GM13977 (cell line): ENCODE results near the gene SEMA4D.

ENCODE experiments used
- DNase-seq: peaks from one replicate; pipeline ENCODE4 v3.0.0; 2012; ENCODE audit warnings: low spot score
- in situ Hi-C: fragments of 300-500 bp; cut with MboI; formaldehyde crosslinking; loops from one replicate; pipeline ENCODE4 v1.12.0; 2022; ENCODE audit warnings: low sequenced_read_pairs, low pct_unique_long_range_greater_than_20kb, mixed read lengths, inconsistent platforms; ENCODE audit not compliant: unreplicated experiment
- TF ChIP-seq, protein P1 (sequence below): IDR thresholded peaks from 2 replicates; pipeline ENCODE4 v1.5.1; 2012; ENCODE audit warnings: mild to moderate bottlenecking, control low read depth; ENCODE audit not compliant: insufficient read depth; ENCODE audit errors: extremely low read depth, missing control alignments

Gene SEMA4D

DNA sequence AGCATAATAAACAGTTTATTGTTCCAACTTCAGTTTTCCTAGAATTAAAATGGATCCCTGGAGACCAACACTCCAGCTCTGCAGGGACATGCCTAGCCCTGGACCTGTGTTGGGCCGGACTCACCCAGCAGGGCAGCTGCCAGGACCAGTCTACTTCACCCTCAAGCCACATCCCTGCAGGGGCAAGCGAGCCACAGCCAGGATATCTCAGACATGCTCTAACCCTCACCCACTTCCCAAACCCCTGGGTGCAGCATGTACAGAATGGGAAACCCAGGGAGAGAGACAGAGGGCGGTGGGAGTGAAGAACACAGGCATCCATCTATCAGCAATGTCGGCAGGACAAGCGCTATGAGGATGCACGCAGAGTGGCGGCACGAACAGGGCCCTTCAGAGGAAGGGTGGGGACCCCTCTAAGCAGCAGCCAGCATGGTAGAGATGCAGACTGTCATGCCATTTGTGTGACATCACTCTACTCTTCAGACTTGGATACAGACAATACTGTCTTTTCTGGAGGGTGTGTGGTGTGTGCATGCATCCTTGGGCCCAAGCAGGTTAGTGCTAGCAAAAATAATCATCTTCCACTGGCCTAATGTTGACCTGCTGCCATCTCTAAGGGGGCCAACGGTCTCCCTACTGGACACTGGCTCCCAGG lies 83.1 kb downstream of the SEMA4D start:
- in situ Hi-C loops, result no loop called here

GRCh38 chr9:89413963-89414638 lies 83.8 kb downstream of the SEMA4D start:
- in situ Hi-C loops, result no loop called here
- TF ChIP-seq, protein P1, sequence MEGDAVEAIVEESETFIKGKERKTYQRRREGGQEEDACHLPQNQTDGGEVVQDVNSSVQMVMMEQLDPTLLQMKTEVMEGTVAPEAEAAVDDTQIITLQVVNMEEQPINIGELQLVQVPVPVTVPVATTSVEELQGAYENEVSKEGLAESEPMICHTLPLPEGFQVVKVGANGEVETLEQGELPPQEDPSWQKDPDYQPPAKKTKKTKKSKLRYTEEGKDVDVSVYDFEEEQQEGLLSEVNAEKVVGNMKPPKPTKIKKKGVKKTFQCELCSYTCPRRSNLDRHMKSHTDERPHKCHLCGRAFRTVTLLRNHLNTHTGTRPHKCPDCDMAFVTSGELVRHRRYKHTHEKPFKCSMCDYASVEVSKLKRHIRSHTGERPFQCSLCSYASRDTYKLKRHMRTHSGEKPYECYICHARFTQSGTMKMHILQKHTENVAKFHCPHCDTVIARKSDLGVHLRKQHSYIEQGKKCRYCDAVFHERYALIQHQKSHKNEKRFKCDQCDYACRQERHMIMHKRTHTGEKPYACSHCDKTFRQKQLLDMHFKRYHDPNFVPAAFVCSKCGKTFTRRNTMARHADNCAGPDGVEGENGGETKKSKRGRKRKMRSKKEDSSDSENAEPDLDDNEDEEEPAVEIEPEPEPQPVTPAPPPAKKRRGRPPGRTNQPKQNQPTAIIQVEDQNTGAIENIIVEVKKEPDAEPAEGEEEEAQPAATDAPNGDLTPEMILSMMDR, result no peak

More for the DNA sequence above, 83.1 kb downstream of the SEMA4D start:
- TF ChIP-seq, protein P1, result no peak
- no peak for DNase-seq

DNA sequence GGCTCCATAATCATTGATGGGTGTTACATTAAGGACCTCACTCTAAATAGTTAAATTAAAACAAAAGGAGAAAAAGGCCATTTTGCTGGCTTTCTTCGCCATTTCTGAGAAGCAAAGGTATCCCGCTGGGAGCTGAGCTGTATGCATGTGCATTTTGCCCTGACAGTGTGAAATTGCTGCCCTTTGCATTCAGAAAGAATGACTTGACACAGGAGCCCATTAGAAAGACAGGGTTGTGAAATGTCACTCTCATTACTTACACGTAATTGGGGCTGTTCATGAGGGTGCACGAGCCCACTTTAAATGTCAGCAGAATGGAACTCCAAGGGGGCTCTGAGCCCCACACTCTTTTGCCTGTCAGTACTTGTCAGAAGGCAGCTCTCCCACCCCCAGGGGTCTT lies 85.0 kb downstream of the SEMA4D start:
- in situ Hi-C loops, result no loop called here
- no peak for DNase-seq
- TF ChIP-seq, protein P1, result no peak

More at GRCh38 chr9:89413963-89414638, 83.8 kb downstream of the SEMA4D start:
- DNase-seq, result no peak

DNA sequence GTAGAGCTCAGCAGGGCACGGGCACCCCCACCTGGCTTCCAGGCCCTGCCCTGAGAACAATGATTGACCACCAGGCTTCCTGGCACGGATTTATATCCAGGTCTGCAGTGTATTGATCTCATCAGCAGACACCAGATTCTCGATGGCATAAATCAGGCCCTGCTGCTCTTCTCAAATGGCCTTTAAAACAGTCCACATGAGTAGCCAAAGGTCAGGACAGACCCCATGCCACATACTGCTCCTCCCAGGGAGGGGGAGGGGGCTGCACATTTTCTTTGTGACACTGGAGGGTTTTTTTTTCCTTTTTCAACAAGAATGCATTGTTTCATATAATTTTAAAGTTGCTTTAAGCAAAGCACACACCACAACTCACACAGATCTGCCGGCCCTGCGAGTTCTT lies 85.4 kb downstream of the SEMA4D start:
- TF ChIP-seq, protein P1, result no peak
- in situ Hi-C loops, result no loop called here
- no peak for DNase-seq

GRCh38 chr9:89411759-89412158 lies 86.2 kb downstream of the SEMA4D start:
- TF ChIP-seq, protein P1, result no peak
- in situ Hi-C loops, result no loop called here
- DNase-seq, result no peak

DNA sequence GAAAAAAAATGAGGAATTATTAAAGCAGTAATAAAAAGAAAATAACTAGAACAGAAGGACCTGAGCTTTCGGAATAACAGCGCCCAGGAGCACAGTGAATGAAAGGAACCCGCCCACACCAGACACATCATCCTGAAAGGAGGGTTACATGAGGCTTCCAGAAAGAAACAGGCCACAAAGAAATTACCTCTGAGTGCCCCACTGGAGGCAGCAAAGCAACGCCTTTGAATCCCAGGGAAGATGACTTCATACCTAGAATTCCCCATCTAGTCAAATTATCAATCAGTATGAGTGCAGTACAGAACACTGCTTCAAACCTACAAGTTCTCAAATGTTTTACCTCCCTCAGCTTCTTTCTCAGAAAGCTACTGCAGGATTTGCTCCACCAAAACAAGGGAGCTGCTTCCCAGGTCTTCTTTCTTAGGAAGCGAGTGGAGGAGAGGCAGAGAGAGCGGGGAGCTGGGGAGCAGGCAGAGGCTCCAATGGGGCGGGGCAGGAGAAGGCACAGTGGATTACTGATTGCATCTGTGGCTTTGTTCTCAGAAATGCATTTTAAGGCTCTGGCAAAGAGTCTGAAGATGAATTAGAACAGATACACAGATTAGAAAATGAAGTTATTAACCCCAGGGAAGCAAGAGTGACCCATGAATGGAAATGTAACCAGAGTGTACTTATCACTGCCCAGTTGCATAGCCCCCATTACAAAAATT lies 87.1 kb downstream of the SEMA4D start:
- in situ Hi-C loops, result no loop called here
- TF ChIP-seq, protein P1, result peak; percentile 33
- peak; percentile 79 for DNase-seq
